ENCODE results near the gene PLSCR3. TPM values are rescaled to one million over a fixed set of nuclear protein-coding genes. Genes with fewer than 3 reads are reported as not detected.

The PLSCR3 gene
- total RNA-seq, 2 experiments from 2014 or later: 69.3 to 78.9 TPM

GRCh38 chr17:7405350-7406234 is 11.3 kb upstream of the PLSCR3 start:
- ChIA-PET CTCF (interaction anchor here (1.5 kb wide), 1 partner anchor 452 kb away, joined by 3 read pairs; the partner anchor contains the start of genes CYB5D1 and NAA38), POLR2A (no interaction called here)
- Mint-ChIP-seq H3K36me3 (ENCODE audit: low read depth) (no peaks in the 10 kb centered on the region), H3K4me1 (peaks cover 16% of the 10 kb centered on the region), H3K27me3 (peaks cover 2% of the 10 kb centered on the region), H3K9me3 (ENCODE audit: low read depth) (no peaks in the 10 kb centered on the region), H3K4me3 (peak overlapping the region; percentile 89), H3K27ac (peak overlapping the region; percentile 37)
- ATAC-seq: no peak
- intact Hi-C loops (cut with DNase I, micrococcal nuclease): loop anchor here (2.0 kb wide), 2 partner anchors 167 to 527 kb away; partner anchors contain the start of gene CNTROB (in 1 of the 2)
- no peak for DNase-seq

- peak; percentile 38 for ATAC-seq
- Mint-ChIP-seq H3K4me1 (peaks cover 16% of the 10 kb centered on the region), H3K4me3 (peak overlapping the region; percentile 89), H3K27me3 (peaks cover 2% of the 10 kb centered on the region), H3K27ac (peak overlapping the region; percentile 92), H3K9me3 (ENCODE audit: low read depth) (no peaks in the 10 kb centered on the region), H3K36me3 (ENCODE audit: low read depth) (no peaks in the 10 kb centered on the region)
- ChIA-PET CTCF (interaction anchor here (0.6 to 1.5 kb wide), 8 partner anchors 10 to 452 kb away, joined by 3 to 13 read pairs (median 3); partner anchors contain the start of genes CYB5D1, NAA38, PLSCR3 and TMEM102), POLR2A (interaction anchor here (0.5 to 2.1 kb wide), 6 partner anchors 31 to 282 kb away, joined by 3 to 13 read pairs (median 4); partner anchors contain the start of genes POLR2A, TMEM102, TP53 and WRAP53)
- intact Hi-C loops (cut with DNase I, micrococcal nuclease): loop anchor here (1.0 to 5.0 kb wide), 21 partner anchors 11 to 528 kb away; partner anchors contain the start of genes PLSCR3 (in 2 of the 2), POLR2A (in 2 of the 2), TMEM102 (in 2 of the 2) and CNTROB (in 1 of the 2)
- peak; percentile 82 for DNase-seq
Measured at GRCh38 chr17:7404737-7405349, 10.5 kb upstream of the PLSCR3 start.

GRCh38 chr17:7403977-7404736 is 9.8 kb upstream of the PLSCR3 start, which contains the start of gene TMEM256:
TMEM256 (minus strand) TSS chr17:7404097; CDS start chr17:7404084, 13 bp downstream.
- DNase-seq (peak; percentile 99), ATAC-seq (peak; percentile 94)
- ChIA-PET POLR2A (interaction anchor here (0.5 to 2.1 kb wide), 7 partner anchors 32 to 283 kb away, joined by 3 to 13 read pairs (median 3); partner anchors contain the start of genes POLR2A, TMEM102, TP53 and WRAP53), CTCF (interaction anchor here (0.5 to 1.5 kb wide), 10 partner anchors 10 to 453 kb away, joined by 3 to 13 read pairs (median 3); partner anchors contain the start of genes CYB5D1, NAA38, PLSCR3 and TMEM102)
- peaks cover 16% of the 10 kb centered on the region for H3K4me1 Mint-ChIP-seq
- intact Hi-C loops (cut with DNase I, micrococcal nuclease): loop anchor here (1.0 to 5.0 kb wide), 21 partner anchors 10 to 529 kb away; partner anchors contain the start of genes PLSCR3 (in 2 of the 2), POLR2A (in 2 of the 2), TMEM102 (in 2 of the 2) and CNTROB (in 1 of the 2)
- H3K9me3 Mint-ChIP-seq (ENCODE audit: low read depth): no peaks in the 10 kb centered on the region
- peak within 1 kb of the TSS; percentile 89 for H3K4me3 Mint-ChIP-seq
- peak within 1 kb of the TSS; percentile 92 for H3K27ac Mint-ChIP-seq
- H3K27me3 Mint-ChIP-seq: peaks cover 2% of the 10 kb centered on the region
- H3K36me3 Mint-ChIP-seq (ENCODE audit: low read depth): peaks cover 2% of the 10 kb centered on the region

GRCh38 chr17:7403727-7403976 is 9.3 kb upstream of the PLSCR3 start:
- intact Hi-C loops (cut with DNase I, micrococcal nuclease): loop anchor here in 1 of 2 experiments (5.0 kb wide), 2 partner anchors 366 to 439 kb away; partner anchors contain the start of gene SLC16A13
- ATAC-seq (no peak), DNase-seq (no peak)
- Mint-ChIP-seq H3K36me3 (ENCODE audit: low read depth) (peaks cover 2% of the 10 kb centered on the region), H3K27me3 (peaks cover 2% of the 10 kb centered on the region), H3K4me1 (peaks cover 16% of the 10 kb centered on the region), H3K4me3 (peak overlapping the region; percentile 89), H3K9me3 (ENCODE audit: low read depth) (no peaks in the 10 kb centered on the region), H3K27ac (peak overlapping the region; percentile 77)
- CTCF ChIA-PET: interaction anchor here (0.6 to 1.5 kb wide), 7 partner anchors 9 to 52 kb away, joined by 3 to 13 read pairs (median 3); partner anchors contain the start of genes PLSCR3, TMEM102 and TMEM95
- POLR2A ChIA-PET: interaction anchor here (1.0 to 2.1 kb wide), 5 partner anchors 33 to 283 kb away, joined by 3 to 13 read pairs (median 6); partner anchors contain the start of genes POLR2A, TMEM102, TP53 and WRAP53

- no peaks in the 10 kb centered on the region for H3K9me3 Mint-ChIP-seq (ENCODE audit: low read depth)
- peaks cover 16% of the 10 kb centered on the region for H3K4me1 Mint-ChIP-seq
- intact Hi-C loops (cut with DNase I, micrococcal nuclease): loop anchor here in 1 of 2 experiments (5.0 kb wide), 2 partner anchors 366 to 439 kb away; partner anchors contain the start of gene SLC16A13
- CTCF ChIA-PET: interaction anchor here (0.6 to 1.5 kb wide), 5 partner anchors 9 to 113 kb away, joined by 3 to 13 read pairs (median 5); partner anchors contain the start of genes PLSCR3, TMEM102 and TMEM95
- H3K36me3 Mint-ChIP-seq (ENCODE audit: low read depth): peaks cover 2% of the 10 kb centered on the region
- DNase-seq (peak; percentile 42), ATAC-seq (no peak)
- peaks cover 2% of the 10 kb centered on the region for H3K27me3 Mint-ChIP-seq
- peak overlapping the region; percentile 89 for H3K4me3 Mint-ChIP-seq
- POLR2A ChIA-PET: interaction anchor here (0.6 to 2.1 kb wide), 6 partner anchors 19 to 284 kb away, joined by 3 to 13 read pairs (median 3); partner anchors contain the start of genes TMEM102, TP53 and WRAP53
- H3K27ac Mint-ChIP-seq: peak overlapping the region; percentile 77
Measured at GRCh38 chr17:7403043-7403726, 8.9 kb upstream of the PLSCR3 start.

- ChIA-PET POLR2A (no interaction called here), CTCF (interaction anchor here (1.5 kb wide), 1 partner anchor 43 kb away, joined by 4 read pairs; no protein-coding TSS in a partner anchor)
- peaks cover 2% of the 10 kb centered on the region for H3K36me3 Mint-ChIP-seq (ENCODE audit: low read depth)
- DNase-seq: no peak
- no peaks in the 10 kb centered on the region for H3K9me3 Mint-ChIP-seq (ENCODE audit: low read depth)
- H3K4me1 Mint-ChIP-seq: peaks cover 12% of the 10 kb centered on the region
- intact Hi-C loops (cut with DNase I, micrococcal nuclease): no loop called here
- no peak for ATAC-seq
- H3K4me3 Mint-ChIP-seq: no peak overlapping the region
- H3K27me3 Mint-ChIP-seq: no peaks in the 10 kb centered on the region
- H3K27ac Mint-ChIP-seq: no peak overlapping the region
Measured at GRCh38 chr17:7398612-7399011, 4.3 kb upstream of the PLSCR3 start.

- ATAC-seq: no peak
- peak overlapping the region; percentile 6 for H3K4me3 Mint-ChIP-seq
- intact Hi-C loops (cut with DNase I, micrococcal nuclease): no loop called here
- POLR2A ChIA-PET: no interaction called here
- H3K36me3 Mint-ChIP-seq (ENCODE audit: low read depth): peaks cover 16% of the 10 kb centered on the region
- CTCF ChIA-PET: no interaction called here
- no peaks in the 10 kb centered on the region for H3K27me3 Mint-ChIP-seq
- H3K9me3 Mint-ChIP-seq (ENCODE audit: low read depth): no peaks in the 10 kb centered on the region
- no peak for DNase-seq
- H3K27ac Mint-ChIP-seq: no peak overlapping the region
- H3K4me1 Mint-ChIP-seq: peaks cover 22% of the 10 kb centered on the region
Measured at GRCh38 chr17:7396147-7396546, 1.8 kb upstream of the PLSCR3 start.

- ATAC-seq (peak; percentile 57), DNase-seq (peak; percentile 73)
- Mint-ChIP-seq H3K27ac (peak overlapping the region; percentile 64), H3K36me3 (ENCODE audit: low read depth) (peaks cover 25% of the 10 kb centered on the region), H3K27me3 (no peaks in the 10 kb centered on the region), H3K4me3 (peak overlapping the region; percentile 88), H3K4me1 (peaks cover 26% of the 10 kb centered on the region), H3K9me3 (ENCODE audit: low read depth) (no peaks in the 10 kb centered on the region)
- ChIA-PET POLR2A (interaction anchor here (0.6 to 1.0 kb wide), 2 partner anchors 50 to 79 kb away, joined by 3 to 4 read pairs; no protein-coding TSS in a partner anchor), CTCF (interaction anchor here (0.6 to 1.3 kb wide), 7 partner anchors 9 to 199 kb away, joined by 3 to 4 read pairs (median 3); partner anchors contain the start of gene TMEM256)
- intact Hi-C loops (cut with DNase I, micrococcal nuclease): loop anchor here (1.0 to 2.0 kb wide), 13 partner anchors 10 to 293 kb away; partner anchors contain the start of genes TMEM256 (in 2 of the 2), ELP5 (in 1 of the 2), NEURL4 (in 1 of the 2) and POLR2A (in 1 of the 2)
Measured at GRCh38 chr17:7393613-7394451, 493 bp downstream of the PLSCR3 start.
